ENCODE results near the gene DEPP1.
A peak's percentile ranks its signal among the peaks of the same experiment; 100 is the strongest.

The DEPP1 gene

DNA sequence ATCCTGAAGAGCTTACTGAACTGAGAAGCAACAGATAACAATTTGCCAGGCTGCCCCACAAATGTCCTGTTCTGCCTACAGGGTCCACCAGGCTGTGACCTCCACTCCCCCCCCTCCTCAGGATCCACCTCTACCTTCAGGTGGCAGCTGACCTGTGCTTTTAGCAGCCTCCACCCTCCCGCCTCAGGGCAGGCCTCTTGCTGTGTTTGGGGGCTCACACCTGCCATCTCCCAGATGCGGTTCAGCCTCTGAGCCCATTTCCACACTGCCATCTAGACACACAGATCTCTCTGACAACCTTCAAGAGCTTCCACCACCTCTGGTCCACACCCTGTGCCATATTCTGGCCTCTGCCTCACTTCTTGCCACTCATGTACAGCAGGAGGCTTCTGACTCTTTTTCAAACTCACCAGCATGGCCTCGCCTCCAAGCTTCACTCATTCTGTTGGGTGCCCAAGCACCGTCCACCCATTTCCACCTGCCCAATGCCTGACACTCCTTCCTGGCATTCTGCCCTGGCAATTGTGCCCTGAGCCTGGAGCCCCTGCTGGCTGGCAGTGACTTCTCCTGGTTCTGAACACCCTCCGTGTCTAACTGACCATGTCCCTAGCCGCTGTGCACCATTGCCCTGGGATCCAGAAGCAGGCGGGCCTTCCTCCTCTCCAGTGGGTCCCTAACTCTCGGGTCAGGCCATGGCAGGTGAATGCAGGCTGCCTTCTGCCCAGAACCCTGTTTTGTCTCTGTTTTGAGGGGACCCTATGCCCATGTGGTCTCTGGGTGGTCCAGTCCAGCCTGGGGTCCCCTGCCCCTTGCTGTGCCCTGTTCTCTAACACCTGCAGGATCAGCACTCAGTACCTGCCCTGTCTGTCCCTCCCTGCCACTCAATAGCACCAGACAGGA is 49.0 kb downstream of the DEPP1 start:
- Histone ChIP-seq H4K20me1 (ENCODE audit: insufficient read depth) (no peaks in the 10 kb centered on the region), H3K4me3 (IDR thresholded peaks at IDR 0.05; ENCODE audit: insufficient read depth, low read depth, low read length) (no peak overlapping the region), H3K79me2 (ENCODE audit: insufficient read depth, low read depth) (no peaks in the 10 kb centered on the region), H3K9ac (no peak overlapping the region), H3K4me2 (no peak overlapping the region), H3K36me3 (ENCODE audit: insufficient read depth) (no peaks in the 10 kb centered on the region), H3K4me1 (ENCODE audit: low read depth, poor library complexity, severe bottlenecking) (peaks cover 59% of the 10 kb centered on the region), H3K27ac (no peak overlapping the region), H3K27me3 (ENCODE audit: insufficient read depth, low read depth) (no peaks in the 10 kb centered on the region), H2AFZ (ENCODE audit: low read depth) (no peak overlapping the region)
- TF ChIP-seq, protein P1, sequence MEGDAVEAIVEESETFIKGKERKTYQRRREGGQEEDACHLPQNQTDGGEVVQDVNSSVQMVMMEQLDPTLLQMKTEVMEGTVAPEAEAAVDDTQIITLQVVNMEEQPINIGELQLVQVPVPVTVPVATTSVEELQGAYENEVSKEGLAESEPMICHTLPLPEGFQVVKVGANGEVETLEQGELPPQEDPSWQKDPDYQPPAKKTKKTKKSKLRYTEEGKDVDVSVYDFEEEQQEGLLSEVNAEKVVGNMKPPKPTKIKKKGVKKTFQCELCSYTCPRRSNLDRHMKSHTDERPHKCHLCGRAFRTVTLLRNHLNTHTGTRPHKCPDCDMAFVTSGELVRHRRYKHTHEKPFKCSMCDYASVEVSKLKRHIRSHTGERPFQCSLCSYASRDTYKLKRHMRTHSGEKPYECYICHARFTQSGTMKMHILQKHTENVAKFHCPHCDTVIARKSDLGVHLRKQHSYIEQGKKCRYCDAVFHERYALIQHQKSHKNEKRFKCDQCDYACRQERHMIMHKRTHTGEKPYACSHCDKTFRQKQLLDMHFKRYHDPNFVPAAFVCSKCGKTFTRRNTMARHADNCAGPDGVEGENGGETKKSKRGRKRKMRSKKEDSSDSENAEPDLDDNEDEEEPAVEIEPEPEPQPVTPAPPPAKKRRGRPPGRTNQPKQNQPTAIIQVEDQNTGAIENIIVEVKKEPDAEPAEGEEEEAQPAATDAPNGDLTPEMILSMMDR (conservative IDR thresholded peaks at IDR 0.05; ENCODE audit: low read depth, low read length), result no peak

DNA sequence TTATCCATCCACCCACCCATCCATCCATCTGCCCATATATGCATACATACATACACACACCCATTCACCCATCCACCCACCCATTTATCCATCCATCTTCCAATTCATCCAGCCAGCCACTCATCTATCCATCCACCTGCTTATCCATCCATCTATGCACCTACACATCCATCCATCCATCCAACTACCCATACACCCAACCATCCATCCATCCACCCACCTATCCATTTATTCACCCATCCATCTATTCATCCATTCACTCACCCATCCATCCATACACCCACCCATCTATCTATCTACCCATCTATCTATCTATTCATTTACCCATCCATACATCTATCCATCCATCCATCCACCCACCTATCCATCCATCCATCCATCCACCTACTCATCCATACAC is 50.1 kb downstream of the DEPP1 start:
- Histone ChIP-seq H4K20me1 (ENCODE audit: insufficient read depth) (no peaks in the 10 kb centered on the region), H3K36me3 (ENCODE audit: insufficient read depth) (no peaks in the 10 kb centered on the region), H2AFZ (ENCODE audit: low read depth) (no peak overlapping the region), H3K9ac (no peak overlapping the region), H3K4me2 (no peak overlapping the region), H3K4me1 (ENCODE audit: low read depth, poor library complexity, severe bottlenecking) (peaks cover 61% of the 10 kb centered on the region), H3K79me2 (ENCODE audit: insufficient read depth, low read depth) (no peaks in the 10 kb centered on the region), H3K27ac (no peak overlapping the region), H3K27me3 (ENCODE audit: insufficient read depth, low read depth) (no peaks in the 10 kb centered on the region), H3K4me3 (IDR thresholded peaks at IDR 0.05; ENCODE audit: insufficient read depth, low read depth, low read length) (no peak overlapping the region)
- TF ChIP-seq, protein P1 (conservative IDR thresholded peaks at IDR 0.05; ENCODE audit: low read depth, low read length), result no peak

DNA sequence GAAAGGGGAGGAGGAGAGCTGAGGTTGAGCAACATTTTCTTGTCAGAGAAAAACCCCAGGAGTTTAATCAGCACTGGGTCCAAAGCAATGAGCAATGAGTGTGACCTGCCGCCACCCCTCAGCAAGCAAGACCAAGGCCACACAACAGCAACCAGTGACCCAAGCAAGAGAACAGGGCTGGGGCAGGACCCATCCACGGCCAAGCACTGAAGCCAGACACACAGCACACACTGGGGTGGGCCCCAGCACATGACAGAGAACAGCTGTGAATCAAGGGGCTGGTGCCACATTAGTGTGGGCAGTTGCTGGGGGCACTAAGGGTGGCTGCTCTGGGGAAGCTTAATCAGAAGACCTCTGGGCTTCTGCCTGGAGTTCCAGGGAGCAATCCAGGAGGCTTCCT is 51.3 kb downstream of the DEPP1 start:
- TF ChIP-seq, protein P1 (conservative IDR thresholded peaks at IDR 0.05; ENCODE audit: low read depth, low read length), result no peak
- H3K27me3 ChIP-seq (ENCODE audit: insufficient read depth, low read depth), result no peaks in the 10 kb centered on the region
- H3K9ac ChIP-seq, result no peak overlapping the region
- no peaks in the 10 kb centered on the region for H3K79me2 ChIP-seq (ENCODE audit: insufficient read depth, low read depth)
- no peak overlapping the region for H3K4me2 ChIP-seq
- no peaks in the 10 kb centered on the region for H3K36me3 ChIP-seq (ENCODE audit: insufficient read depth)
- H4K20me1 ChIP-seq (ENCODE audit: insufficient read depth), result no peaks in the 10 kb centered on the region
- H2AFZ ChIP-seq (ENCODE audit: low read depth), result peak overlapping the region; percentile 7; the same call in 1 of the 2 replicates
- no peak overlapping the region for H3K27ac ChIP-seq
- peaks cover 53% of the 10 kb centered on the region for H3K4me1 ChIP-seq (ENCODE audit: low read depth, poor library complexity, severe bottlenecking)
- H3K4me3 ChIP-seq (IDR thresholded peaks at IDR 0.05; ENCODE audit: insufficient read depth, low read depth, low read length), result no peak overlapping the region

DNA sequence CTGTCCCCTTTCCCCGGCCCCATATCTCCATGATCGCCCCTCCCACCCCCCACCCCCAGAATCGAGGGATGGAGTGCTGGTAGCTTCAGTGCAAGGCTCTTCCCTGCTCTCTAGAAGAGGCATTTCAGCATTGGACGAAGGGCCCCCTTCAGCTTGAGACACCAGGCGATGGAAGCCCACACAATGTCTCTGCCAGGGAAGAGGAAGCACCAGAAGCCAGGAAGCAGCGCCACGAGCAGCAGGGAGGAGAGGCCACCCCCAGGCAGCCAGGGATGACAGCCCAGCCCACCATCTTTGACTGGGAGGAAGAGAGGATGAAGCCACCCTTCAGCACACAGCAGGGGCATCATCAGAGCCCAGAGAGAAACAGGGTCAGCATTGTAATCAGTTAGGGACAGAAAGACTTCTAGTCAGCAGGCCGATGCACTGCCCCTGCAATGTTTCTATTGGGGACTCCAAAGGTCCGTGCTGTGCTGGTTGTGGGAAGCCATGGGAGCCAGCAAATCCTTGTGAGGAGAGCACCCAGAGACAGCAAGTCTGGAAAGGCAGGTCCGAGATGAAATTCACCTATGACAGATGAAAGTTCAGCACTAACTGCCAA is 51.8 kb downstream of the DEPP1 start:
- Histone ChIP-seq H4K20me1 (ENCODE audit: insufficient read depth) (no peaks in the 10 kb centered on the region), H3K4me3 (IDR thresholded peaks at IDR 0.05; ENCODE audit: insufficient read depth, low read depth, low read length) (no peak overlapping the region), H3K79me2 (ENCODE audit: insufficient read depth, low read depth) (no peaks in the 10 kb centered on the region), H2AFZ (ENCODE audit: low read depth) (peak overlapping the region; percentile 7; the same call in 1 of the 2 replicates), H3K4me1 (ENCODE audit: low read depth, poor library complexity, severe bottlenecking) (peaks cover 48% of the 10 kb centered on the region), H3K9ac (no peak overlapping the region), H3K4me2 (no peak overlapping the region), H3K27me3 (ENCODE audit: insufficient read depth, low read depth) (no peaks in the 10 kb centered on the region), H3K36me3 (ENCODE audit: insufficient read depth) (no peaks in the 10 kb centered on the region), H3K27ac (no peak overlapping the region)
- TF ChIP-seq, protein P1 (conservative IDR thresholded peaks at IDR 0.05; ENCODE audit: low read depth, low read length), result no peak

All from KMS-11 (cell line).